IgD-negative memory B cell (primary cell): ENCODE results near the gene TMPRSS3. TPM values are rescaled to one million over a fixed set of nuclear protein-coding genes. Genes with fewer than 3 reads are reported as not detected.

Experiments
- H3K27ac Mint-ChIP-seq, 3 donors: one replicate each; pipeline ENCODE4 v1.8.0; 2020 to 2022; ENCODE audit warnings: mild to moderate bottlenecking in 3 of 3, mixed read lengths in 3 of 3, moderate library complexity in 1 of 3
- H3K27me3 Mint-ChIP-seq: one replicate; pipeline ENCODE4 v1.8.0; 2021; ENCODE audit warnings: mixed read lengths
- H3K36me3 Mint-ChIP-seq: one replicate; pipeline ENCODE4 v1.8.0; 2020; ENCODE audit warnings: mild to moderate bottlenecking, mixed read lengths
- H3K4me1 Mint-ChIP-seq, 3 donors: one replicate each; pipeline ENCODE4 v1.8.0; 2020 to 2022; ENCODE audit warnings: mixed read lengths in 3 of 3, mild to moderate bottlenecking in 1 of 3
- H3K4me3 Mint-ChIP-seq, 4 donors: one replicate each; pipeline ENCODE4 v1.8.0; 2020 to 2022; ENCODE audit warnings: mild to moderate bottlenecking in 4 of 4, mixed read lengths in 4 of 4, moderate library complexity in 3 of 4
- H3K9me3 Mint-ChIP-seq, 3 donors: one replicate each; pipeline ENCODE4 v1.8.0; 2020 to 2021; ENCODE audit warnings: mixed read lengths in 3 of 3, mild to moderate bottlenecking in 1 of 3
- polyA plus RNA-seq: library from polyadenylated mRNA; unstranded; fragments of 300-500 nt; fragmentation: Illumina TruSeq; gene quantifications from one replicate; pipeline ENCODE4 v1.2.3, GENCODE V29; 2021

The TMPRSS3 gene
- polyA plus RNA-seq, 1 donor from 2014 or later: not detected

DNA sequence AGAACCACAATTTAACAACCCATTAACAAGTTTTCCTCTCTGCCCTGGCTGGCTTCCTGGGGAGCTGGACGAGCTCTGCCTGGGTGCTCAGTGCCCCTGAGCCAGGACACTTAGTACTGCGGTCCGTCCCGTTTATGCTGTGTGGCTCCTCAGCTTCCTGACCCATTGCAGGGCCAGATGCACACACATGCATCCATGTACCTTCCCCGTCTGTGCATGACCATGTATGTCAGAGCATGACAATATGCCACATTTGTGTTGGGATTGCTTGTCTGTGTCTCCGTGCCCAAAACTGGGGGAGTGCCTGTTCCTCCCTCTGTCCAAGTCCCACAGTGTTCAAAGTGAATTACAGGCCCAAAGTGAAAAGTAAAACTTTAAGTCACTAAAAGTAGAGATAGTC lies 71.0 kb downstream of the TMPRSS3 start:
- no peaks in the 10 kb centered on the region for H3K36me3 Mint-ChIP-seq
- H3K4me3 Mint-ChIP-seq: peak overlapping the region in 1 of 4 donors; percentile 19
- peaks cover 12% of the 10 kb centered on the region for H3K27me3 Mint-ChIP-seq
- no peak overlapping the region for H3K27ac Mint-ChIP-seq
- H3K4me1 Mint-ChIP-seq: peaks cover 0 to 3% (median 0%) of the 10 kb centered on the region in 3 donors
- H3K9me3 Mint-ChIP-seq: no peaks in the 10 kb centered on the region

Other genes starting within 250 kb of the TMPRSS3 start
- gene ABCG1, start 176.9 kb downstream of the TMPRSS3 start, polyA plus RNA-seq: 11.6 TPM
- not detected for gene TFF3, start 80.6 kb downstream of the TMPRSS3 start, polyA plus RNA-seq
- not detected for gene TFF2, start 45.1 kb downstream of the TMPRSS3 start, polyA plus RNA-seq
- not detected for gene TFF1, start 29.5 kb downstream of the TMPRSS3 start, polyA plus RNA-seq
- gene UBASH3A, start 7.8 kb upstream of the TMPRSS3 start, polyA plus RNA-seq: 1.6 TPM
- not detected for gene RSPH1, start 100.2 kb upstream of the TMPRSS3 start, polyA plus RNA-seq
- 14.8 TPM for gene SLC37A1, start 117.8 kb upstream of the TMPRSS3 start, polyA plus RNA-seq